HG02973 (cell line): ENCODE measurements around the gene C6orf47.

Experiments used
- ATAC-seq: cut with Tn5 transposase; IDR thresholded peaks from one replicate; pipeline ENCODE4 v1.9.1; 2021; ENCODE audit warnings: moderate library complexity; ENCODE audit not compliant: unreplicated experiment

C6orf47 gene

DNA sequence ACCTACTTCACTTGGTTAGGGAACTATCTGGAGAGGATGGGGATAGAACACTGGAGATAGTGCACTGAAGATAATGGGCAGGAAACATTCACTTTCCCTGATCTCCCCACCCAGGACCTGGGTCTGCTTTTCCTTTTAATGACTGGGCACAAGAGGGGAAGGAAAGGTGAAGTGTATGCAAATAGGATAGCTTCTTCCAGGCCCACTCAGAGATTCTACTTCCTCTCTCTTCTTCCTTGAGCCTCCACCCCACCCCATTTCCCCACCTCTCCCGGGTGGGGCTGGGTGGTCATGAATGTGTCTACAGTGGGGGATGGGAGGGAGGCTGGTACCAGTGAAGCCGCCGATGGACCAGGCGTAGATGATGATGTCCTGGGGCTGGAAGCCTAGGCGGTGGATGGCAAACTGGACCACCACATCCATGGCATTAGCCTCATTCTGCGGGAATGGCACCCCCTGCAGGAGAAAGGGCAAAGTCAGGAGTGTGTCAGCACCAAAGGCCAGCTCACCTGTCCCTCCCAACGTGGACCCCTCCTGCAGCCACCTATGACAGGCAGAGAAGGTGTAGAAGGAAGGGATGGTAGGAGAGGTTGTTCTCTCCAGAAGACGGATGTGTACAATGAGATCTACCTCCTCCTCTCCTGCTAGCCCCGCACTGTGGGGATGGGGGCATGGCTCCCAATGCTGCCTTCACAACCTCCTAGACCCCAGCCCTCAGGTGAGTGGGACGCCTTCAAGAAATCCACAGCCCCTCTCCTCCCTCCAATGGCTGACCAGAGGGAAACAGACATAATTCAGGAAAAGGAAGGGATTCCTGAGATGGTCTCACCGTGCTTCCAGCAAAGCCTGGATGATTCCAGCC, 28.9 kb upstream of the C6orf47 start:
- no peak for ATAC-seq

DNA sequence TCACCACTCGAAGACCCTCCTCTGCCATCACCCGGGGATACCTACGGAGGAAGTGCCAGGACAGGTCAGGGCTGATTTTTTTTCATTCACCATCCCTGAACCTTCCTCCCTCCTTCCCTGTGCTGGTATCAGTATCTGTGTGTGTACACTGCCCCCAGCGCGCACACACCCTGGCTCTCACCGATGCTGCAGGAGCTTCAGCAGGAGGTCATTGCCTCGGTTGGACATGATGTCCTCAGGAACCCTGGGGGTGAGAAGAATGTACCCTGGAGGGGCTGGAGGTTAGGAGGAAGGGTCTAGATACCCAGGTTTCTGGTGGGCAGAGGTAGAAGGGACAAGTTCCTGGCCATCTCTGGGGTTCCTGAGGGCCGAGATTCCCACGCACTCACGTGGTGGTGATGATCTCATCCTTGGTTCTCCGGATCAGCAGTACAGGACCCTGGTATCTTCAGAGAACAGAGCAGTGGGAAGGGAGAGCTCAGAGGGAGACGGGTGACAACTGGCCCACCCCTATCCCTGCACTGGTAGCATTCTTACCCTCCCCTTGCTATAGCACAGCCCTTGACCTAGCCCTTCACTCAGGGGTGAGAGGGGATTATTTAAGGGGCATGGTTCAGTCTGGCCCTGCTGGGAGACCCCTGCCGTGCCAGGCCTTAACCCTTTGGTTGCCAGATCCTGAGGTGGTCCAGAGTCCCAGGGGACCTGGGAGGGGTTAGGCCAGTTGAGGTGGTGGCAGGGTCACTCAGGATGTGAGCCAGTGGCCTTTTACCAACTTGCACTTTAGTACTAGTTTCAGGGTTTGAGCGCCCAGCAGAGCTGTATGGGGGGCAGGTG, 27.5 kb upstream of the C6orf47 start:
- ATAC-seq = no peak

DNA sequence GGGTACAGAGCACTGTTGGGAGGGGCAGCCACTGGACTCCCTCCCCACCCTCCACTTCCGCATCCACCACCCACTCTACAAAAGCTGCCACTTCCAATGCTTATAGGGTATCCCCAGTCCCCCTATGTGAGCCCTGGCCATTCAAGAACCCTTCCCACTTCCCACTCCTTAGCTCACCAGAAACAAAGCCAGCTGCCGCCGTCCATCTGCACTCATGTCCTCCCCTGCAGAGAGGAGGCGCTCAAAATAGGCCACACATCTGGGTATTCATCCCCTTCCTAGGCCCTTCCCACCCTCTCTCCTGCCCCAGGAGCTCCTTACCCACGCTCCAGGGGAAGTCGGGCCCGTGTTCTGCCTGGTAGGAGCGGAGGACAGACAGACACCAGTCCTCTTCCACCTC, 26.7 kb upstream of the C6orf47 start:
- ATAC-seq = no peak

DNA sequence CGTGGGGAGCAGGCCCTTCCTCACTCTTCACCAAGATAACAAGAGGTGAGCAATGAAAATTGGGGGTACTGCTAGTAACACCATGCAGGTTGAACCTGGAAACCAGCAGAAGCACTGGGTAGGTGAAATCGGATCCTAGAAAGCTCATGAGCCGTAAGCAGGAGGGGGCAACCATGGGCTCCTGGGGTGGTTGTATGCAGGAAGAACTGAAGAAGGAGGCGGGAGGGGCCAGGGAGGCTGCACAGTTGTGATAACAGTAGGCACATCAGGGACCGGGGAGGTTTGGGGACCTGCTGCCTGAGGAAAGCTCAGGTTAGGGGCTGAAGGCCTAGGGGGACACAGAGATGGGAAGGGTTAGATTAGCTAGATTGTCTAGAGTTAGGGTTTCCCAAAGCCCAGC, 25.9 kb upstream of the C6orf47 start:
- no peak for ATAC-seq

DNA sequence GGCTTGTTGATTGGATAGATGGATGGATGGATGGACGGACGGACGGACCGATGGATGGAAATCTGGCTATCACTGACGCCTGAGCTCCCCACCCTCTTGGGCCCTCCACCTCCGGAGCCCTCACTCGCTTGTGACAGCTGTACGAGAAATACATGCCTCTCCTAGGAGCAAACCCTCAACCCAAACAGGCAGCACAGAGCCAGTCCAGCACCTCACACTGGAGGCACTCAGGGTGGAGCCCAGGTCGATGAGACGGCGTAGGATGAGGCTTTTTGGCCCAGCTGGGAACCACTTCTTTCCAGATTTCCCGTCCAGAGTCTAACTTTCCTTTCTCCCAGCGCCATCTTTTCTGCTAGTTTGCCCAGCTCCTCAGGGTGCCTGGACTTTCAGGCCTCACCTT, 23.0 kb upstream of the C6orf47 start:
- no peak for ATAC-seq

DNA sequence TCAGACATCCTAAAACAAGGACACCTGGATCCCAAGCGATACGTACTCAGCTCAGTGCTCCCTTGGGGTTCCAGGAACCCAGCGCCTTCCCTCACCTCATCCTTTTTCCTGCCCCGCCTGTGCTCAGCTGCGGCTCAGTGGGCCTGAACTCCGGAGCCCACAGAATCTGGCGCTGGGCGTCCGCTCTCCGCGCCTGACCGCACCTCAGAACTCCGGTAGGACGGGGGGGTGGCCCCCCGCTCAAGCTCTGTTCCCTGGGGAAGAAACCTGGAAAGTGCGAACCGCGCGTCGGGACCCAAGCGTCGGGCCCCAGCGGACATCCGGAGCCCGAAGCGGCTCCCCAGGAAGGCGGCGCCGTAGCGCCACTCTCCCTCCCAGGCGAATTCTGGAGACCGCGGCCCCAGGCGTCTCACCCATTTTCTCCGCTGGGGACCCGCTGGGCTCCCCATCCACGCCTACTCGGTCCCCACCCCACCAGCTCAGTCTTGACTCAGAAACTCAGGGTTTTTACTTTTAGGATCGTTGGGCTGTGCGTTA, 20.6 kb upstream of the C6orf47 start:
- no peak for ATAC-seq

DNA sequence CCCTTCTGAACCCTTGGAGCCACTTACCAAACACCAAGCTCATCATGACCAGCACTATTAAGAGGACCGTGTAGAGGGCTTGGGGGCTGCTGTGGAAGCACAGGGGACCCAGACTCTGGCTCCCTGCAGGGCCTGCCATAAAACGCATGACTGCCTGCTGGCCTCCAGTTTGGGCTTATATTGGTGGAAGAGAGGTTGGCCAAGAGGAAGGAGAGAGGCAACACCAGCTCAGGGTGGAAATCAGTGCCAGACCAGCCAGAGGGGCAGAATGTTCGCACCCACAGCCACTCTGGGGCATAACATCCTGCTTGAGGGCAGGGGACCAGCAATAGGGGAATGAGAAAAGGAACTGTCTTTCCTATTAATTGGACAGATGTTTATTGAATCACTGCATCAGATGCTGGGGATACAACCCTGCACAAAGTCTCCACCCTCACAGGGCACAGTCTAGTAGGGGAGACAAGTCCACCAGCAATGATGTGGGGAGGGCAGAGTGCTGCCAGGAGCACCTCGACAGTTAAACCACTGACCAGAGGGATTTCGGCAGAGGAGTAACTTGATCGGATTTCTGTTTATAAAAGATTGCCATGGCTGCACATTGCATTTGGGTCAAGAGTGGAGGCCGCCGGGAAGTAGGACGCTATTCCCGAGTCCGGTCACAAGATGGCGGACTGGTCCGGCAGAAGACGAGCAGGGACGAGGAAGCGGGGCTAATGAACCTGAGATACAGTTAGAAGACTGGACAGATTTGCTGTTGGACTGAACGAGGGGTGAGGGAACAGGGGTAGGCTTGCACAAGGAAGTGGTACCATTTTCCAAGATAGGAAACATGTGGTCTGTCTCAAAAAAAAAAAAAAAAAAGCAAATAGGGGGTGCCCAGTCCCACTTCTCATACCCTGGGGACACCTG, 19.9 kb upstream of the C6orf47 start, which contains the start of gene LY6G5C:
Gene LY6G5C (minus strand): TSS at position 842 of the 909 bp plus-strand sequence. CDS start 694 bp downstream, at position 148.
- no peak for ATAC-seq

DNA sequence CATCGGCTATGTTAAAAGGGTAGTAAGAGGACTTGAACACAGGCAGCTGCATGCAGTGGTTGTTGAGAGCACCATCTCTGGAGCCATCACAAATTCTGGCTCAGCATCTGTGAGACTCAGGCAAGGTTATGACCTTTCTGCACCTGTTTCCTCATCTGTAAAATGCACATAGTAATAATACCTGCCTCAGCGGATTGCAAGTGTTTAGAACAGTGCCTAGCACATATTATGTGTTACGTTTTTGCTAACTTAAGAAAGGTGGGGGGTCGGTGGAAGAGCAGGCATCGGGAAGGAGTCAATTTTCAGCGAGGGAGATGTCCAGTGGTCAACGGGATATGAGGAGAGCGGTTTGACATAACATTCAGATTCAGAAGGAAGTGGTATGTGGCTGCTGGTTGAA, 17.4 kb upstream of the C6orf47 start:
- ATAC-seq = no peak

DNA sequence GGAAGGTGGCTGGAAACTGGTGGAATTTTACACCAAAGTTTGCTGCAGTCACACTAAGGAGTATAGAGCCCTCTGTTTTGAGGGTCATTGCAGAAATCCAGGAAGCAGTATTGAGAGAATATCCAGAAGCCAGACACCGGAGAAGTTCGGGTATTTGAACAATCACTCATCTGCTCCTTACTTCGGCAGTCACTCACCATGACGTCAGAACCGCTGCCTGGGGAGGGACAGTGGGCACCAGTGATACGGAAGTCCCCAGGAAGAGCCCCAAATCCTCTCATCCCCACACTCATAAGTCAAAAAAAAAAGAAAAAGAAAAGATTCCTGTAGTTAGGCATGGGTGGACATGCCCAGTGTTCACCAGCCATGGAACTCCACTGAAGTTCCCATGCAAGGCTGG, 16.3 kb upstream of the C6orf47 start:
- ATAC-seq = no peak

DNA sequence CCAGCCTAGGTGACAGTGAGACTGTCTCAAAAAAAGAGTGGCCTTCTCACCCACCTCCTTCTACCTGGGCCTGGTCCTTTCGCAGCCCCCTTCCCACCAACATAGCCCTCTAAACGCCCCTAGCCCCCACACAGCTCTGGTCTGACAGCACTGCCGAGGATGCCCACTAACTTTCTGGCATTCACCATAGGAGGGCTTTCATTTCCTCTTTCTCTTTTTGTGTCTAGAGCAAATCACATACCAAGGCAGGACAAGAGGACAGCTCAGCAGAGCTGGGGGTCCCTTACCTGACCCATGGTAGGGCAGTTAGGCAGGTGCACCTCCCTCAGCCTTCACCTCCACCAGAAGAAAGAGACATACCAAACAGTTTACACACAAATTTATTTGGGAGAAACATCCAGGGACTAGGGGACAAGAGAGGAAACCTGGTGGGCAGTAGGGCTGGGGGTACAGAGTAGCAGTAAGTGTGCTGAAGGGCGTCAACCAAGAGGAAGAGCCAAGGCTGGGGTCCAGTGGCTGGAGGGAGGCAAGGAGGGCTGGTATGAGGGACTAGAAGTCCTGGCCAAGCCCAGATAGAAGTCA, 15.8 kb upstream of the C6orf47 start:
- no peak for ATAC-seq

DNA sequence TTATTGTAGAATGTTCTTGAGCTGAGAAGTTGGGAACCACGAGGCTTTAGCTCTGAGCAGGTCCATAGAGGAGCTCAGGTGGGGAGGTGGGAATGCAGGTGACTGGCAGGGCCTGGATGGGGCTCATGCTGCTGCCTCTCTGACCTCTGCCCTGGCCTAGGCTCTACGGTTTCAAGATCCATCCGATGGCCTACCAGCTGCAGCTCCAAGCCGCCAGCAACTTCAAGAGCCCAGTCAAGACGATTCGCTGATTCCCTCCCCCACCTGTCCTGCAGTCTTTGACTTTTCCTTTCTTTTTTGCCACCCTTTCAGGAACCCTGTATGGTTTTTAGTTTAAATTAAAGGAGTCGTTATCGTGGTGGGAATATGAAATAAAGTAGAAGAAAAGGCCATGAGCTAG, 9.1 kb upstream of the C6orf47 start, which contains the start of gene LY6G5B:
Gene LY6G5B (plus strand): TSS at position 301 of the 400 bp plus-strand sequence. CDS start 975 bp downstream, outside the sequence.
- no peak for ATAC-seq

DNA sequence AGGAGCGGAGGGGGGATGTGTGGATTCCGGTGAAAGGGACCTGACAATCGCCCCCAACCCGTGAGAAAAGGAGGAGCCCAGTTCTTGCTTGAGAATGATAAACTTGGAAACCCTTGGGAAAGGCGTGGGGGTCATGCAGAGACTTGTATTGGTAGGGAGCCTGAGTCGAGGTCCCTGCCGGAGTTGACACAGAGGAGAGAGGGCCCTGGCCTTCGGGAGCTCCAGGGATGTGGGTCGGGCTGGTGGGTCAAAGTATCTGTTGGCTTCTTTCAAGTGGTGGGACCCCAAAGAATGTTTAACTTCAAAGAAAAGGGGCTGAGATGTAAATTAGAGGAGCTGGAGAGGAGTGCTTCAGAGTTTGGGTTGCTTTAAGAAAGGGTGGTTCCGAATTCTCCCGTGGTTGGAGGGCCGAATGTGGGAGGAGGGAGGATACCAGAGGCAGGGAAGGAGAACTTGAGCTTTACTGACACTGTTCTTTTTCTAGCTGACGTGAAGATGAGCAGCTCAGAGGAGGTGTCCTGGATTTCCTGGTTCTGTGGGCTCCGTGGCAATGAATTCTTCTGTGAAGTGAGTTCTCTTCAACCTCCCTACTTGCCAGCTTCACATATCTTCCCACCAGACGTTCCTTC, 5.9 kb upstream of the C6orf47 start:
- ATAC-seq = no peak

DNA sequence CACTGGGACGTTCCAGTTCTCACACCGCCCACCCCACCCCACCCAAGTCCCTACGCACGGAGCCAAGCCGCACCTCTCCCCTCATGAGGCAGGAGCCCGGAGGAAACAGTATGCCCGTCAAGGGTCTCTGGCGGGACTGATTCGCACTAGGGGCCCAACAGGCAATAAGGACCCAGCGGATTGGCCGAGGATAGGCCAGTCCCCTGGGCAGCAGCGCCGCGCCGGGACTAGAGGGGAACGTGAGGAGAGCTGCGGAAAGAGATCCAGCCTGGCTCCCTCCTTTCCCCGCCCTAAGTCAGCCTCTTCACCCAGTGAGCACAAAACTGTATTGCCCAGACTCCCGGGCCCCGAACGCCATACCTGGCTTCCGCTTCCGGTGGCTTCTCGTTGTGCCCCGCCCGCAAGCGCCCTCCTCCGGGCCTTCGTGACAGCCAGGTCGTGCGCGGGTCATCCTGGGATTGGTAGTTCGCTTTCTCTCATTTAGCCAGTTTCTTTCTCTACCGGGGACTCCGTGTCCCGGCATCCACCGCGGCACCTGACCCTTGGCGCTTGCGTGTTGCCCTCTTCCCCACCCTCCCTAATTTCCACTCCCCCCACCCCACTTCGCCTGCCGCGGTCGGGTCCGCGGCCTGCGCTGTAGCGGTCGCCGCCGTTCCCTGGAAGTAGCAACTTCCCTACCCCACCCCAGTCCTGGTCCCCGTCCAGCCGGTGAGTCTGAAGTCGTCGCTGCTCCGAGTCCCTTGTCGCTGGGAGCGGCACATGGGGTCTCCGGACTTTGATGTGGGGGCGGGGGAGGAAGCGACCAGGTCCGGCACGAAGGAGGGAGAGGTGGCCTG, 5.1 kb upstream of the C6orf47 start, which contains the start of gene CSNK2B:
Gene CSNK2B (plus strand): TSS at position 580 of the 836 bp plus-strand sequence. CDS start 752 bp downstream, outside the sequence.
- ATAC-seq = peak; percentile 73

DNA sequence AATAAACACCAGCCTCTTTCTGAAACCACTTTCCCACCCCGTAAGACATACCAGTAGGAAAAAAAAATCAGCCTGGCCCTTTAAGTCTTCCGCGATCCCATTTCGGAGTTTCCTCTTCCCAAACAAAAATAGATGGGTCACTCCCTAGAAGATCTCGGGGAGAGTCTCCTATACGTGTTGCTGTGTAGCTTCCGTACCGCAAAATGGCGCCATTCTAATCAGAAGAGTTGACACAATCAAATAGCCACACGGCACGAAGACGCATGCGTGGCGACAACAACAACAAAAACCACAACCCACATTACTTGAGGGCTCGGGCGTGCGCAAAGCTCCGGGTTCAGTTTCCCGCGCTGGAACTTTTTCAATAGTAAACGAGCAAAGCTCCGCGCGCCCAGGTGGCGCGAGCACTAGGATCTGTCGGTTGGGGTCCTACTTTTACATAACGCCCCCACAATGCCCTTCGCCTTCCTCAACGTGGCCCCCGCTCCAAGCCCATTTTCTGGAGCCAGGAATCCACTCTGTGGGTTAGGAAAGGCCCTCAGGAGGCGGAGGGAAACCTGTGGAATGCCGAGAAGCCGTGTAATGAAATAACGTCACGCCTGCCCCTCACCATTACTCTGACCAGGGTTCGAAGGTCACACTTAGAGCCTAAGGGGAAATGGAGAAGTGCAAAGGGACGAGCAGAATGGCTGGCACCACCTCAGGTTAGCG, 4.4 kb upstream of the C6orf47 start, which contains the start of gene GPANK1:
Gene GPANK1 (minus strand): TSS at position 208 of the 711 bp plus-strand sequence. CDS start 519 bp downstream, outside the sequence.
- ATAC-seq = peak; percentile 29

DNA sequence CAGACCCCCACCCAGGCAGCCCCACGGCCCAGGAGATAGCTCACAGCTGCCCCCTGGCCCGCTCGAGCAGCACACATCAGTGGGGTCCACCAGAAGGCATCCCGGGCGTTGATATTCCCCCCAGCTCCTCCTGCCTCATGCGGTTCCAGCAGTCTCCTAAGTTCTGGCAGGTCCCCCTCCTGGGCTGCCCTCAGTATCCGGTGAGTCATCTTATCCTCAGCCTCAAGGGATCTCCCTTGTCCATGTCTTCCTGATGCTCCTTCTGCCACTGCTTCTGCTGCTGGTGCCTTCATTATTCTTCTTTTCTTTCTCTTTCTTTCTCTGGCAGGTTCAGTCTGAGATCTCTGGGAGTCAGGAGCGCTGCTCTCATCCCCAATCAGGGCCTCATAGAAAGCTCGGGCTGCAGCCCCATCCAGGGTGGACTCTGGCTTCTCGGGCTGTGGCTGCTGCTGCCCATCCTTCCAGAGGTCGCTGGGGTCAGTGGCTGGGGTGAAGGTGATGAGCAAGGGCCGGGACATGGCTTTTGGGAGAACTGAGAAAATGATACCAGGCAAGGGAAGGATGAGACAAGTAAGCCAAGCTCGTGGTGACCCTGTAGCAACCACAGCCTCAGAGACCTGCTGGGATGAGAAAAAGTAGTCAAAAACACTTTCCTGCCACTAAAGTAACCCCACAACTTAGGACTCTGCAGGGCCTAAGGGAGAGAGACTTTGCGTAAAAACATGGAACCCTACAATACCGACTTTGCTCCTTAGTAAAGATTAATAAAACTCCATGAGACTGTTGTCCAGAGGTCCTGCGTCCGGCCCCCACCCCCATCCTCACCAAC, 3.6 kb upstream of the C6orf47 start:
- no peak for ATAC-seq

DNA sequence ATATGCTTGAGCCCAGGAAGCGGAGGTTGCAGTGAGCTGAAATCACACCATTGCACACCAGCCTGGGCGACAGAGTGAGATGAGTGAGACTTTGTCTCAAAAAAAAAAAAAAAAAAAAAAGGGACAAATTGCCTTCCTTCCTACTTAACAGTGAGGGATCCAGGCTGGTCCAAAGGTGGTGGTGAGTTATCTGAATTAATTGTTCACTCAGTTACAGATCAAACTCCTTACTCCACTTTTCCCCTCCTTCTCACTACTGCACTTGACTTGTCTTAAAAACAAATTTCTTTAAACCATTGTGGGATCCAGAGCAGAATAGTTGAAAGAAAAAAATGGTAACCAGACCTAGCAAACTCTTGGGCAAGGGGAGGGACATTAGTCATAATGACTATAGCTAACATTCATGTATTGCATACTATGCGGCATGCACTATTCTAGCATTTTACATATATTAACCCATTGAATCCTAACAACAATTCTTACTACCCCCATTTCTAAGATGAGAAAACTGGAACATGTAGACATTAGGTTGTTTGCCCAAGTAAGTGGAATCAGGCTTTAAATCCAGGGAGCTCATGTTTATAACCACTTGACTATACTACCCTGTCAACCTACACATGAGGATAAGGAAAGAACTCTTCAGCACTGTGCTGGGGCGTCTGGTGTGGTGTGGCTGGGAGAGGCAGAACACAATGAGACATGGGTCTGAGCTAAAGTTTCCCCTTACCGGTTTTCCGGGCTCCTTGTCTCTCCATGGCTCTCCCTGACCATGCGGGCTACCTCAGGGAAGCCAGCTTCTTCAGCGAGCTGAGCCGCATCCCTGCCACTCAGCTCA, 2.8 kb upstream of the C6orf47 start:
- ATAC-seq = no peak
